GM12891 (cell line): ENCODE results near the gene GMCL2.

ENCODE experiments used
- PAX5 ChIP-seq: IDR thresholded peaks from 2 replicates; pipeline ENCODE4 v1.6.1; 2011; ENCODE audit warnings: low read length, moderate library complexity, mild to moderate bottlenecking; ENCODE audit not compliant: insufficient read depth, severe bottlenecking
- POLR2A ChIP-seq: IDR thresholded peaks from 2 replicates; pipeline ENCODE4 v1.6.1; 2011; ENCODE audit warnings: low read depth, low read length, control low read depth
- POLR2AphosphoS5 ChIP-seq: IDR thresholded peaks from 2 replicates; pipeline ENCODE4 v1.6.1; 2011; ENCODE audit warnings: low read depth, low read length, control low read depth
- POU2F2 ChIP-seq: IDR thresholded peaks from 2 replicates; pipeline ENCODE4 v1.6.1; 2011; ENCODE audit warnings: low read depth, mild to moderate bottlenecking, control low read depth, low read length, moderate library complexity
- SPI1 ChIP-seq: IDR thresholded peaks from 2 replicates; pipeline ENCODE4 v1.6.1; 2011; ENCODE audit warnings: low read depth, low read length, control low read depth
- TAF1 ChIP-seq: IDR thresholded peaks from 2 replicates; pipeline ENCODE4 v1.6.1; 2011; ENCODE audit warnings: low read depth, low read length, control low read depth

GRCh38 chr5:178211095-178212048 is 24.2 kb upstream of the GMCL2 start:
- TF ChIP-seq POLR2A: no peak
- TF ChIP-seq SPI1: no peak
- peak; percentile 54 for TF ChIP-seq POLR2AphosphoS5
- no peak for TF ChIP-seq TAF1
- 0 out of 2 replicates have a peak, but pooled peaks have one; percentile 28 for TF ChIP-seq POU2F2
- TF ChIP-seq PAX5: no peak
